Measurements from ENCODE around the gene GDF2.
A peak's percentile ranks its signal among the peaks of the same experiment; 100 is the strongest.

Gene GDF2

GRCh38 chr10:47298715-47299114 lies 23.5 kb upstream of the GDF2 start:
- Histone ChIP-seq H3K79me2 (ENCODE audit: control insufficient read depth, insufficient read depth, low read length) (no peaks in the 10 kb centered on the region), H3K9ac (ENCODE audit: low read length) (no peak overlapping the region), H3K27ac (ENCODE audit: low read depth, low read length) (no peak overlapping the region), H3K4me2 (ENCODE audit: low read length) (no peak overlapping the region), H3K18ac (ENCODE audit: low read length) (no peak overlapping the region), H2AK5ac (ENCODE audit: low read length) (no peak overlapping the region), H3K79me1 (ENCODE audit: low read length) (no peaks in the 10 kb centered on the region), H3K4ac (ENCODE audit: low read depth, low read length) (no peak overlapping the region), H2BK5ac (ENCODE audit: low read length) (no peak overlapping the region), H2BK15ac (replicated peaks; ENCODE audit: low read depth) (no peak overlapping the region), H3K36me3 (ENCODE audit: control insufficient read depth, insufficient read depth, low read length) (no peaks in the 10 kb centered on the region), H2BK120ac (ENCODE audit: low read depth, low read length) (no peak overlapping the region), H3K23ac (ENCODE audit: low read length) (no peak overlapping the region), H3K27me3 (ENCODE audit: insufficient read depth, low read length, poor library complexity) (peaks cover 12% of the 10 kb centered on the region), H4K8ac (ENCODE audit: low read depth, low read length) (no peak overlapping the region), H3K56ac (ENCODE audit: low read length) (no peak overlapping the region), H3K4me3 (ENCODE audit: low read length) (no peak overlapping the region), H4K5ac (ENCODE audit: low read length) (no peak overlapping the region), H3K4me1 (ENCODE audit: control insufficient read depth, low read depth, low read length) (no peaks in the 10 kb centered on the region)
- DNase-seq = no peak
- WGBS (ENCODE audit: extremely low coverage, insufficient coverage, low lambda C conversion rate) = no CpG with 5 or more reads among the region's 1 CpG

GRCh38 chr10:47299611-47300428 lies 22.4 kb upstream of the GDF2 start, which contains the start of gene GDF10:
TSS of gene GDF10 (plus strand) at chr10:47300197. CDS start at chr10:47300652, 455 bp downstream.
- peak within 1 kb of the TSS; percentile 10 for H3K4me3 ChIP-seq (ENCODE audit: low read length)
- H2AK5ac ChIP-seq (ENCODE audit: low read length) = no peak within 1 kb of the TSS
- peak within 1 kb of the TSS; percentile 51 for H3K56ac ChIP-seq (ENCODE audit: low read length)
- H3K4me2 ChIP-seq (ENCODE audit: low read length) = peak within 1 kb of the TSS; percentile 60
- H3K4me1 ChIP-seq (ENCODE audit: control insufficient read depth, low read depth, low read length) = no peaks in the 10 kb centered on the region
- H4K8ac ChIP-seq (ENCODE audit: low read depth, low read length) = no peak within 1 kb of the TSS
- H3K79me2 ChIP-seq (ENCODE audit: control insufficient read depth, insufficient read depth, low read length) = no peaks in the 10 kb centered on the region
- H2BK5ac ChIP-seq (ENCODE audit: low read length) = no peak within 1 kb of the TSS
- H4K5ac ChIP-seq (ENCODE audit: low read length) = no peak within 1 kb of the TSS
- no peaks in the 10 kb centered on the region for H3K79me1 ChIP-seq (ENCODE audit: low read length)
- WGBS (ENCODE audit: extremely low coverage, insufficient coverage, low lambda C conversion rate) = no CpG with 5 or more reads among the region's 64 CpGs
- H3K27ac ChIP-seq (ENCODE audit: low read depth, low read length) = no peak within 1 kb of the TSS
- peak within 1 kb of the TSS; percentile 26 for H3K9ac ChIP-seq (ENCODE audit: low read length)
- no peak within 1 kb of the TSS for H2BK120ac ChIP-seq (ENCODE audit: low read depth, low read length)
- H3K27me3 ChIP-seq (ENCODE audit: insufficient read depth, low read length, poor library complexity) = peaks cover 12% of the 10 kb centered on the region
- H3K18ac ChIP-seq (ENCODE audit: low read length) = no peak within 1 kb of the TSS
- no peak for DNase-seq
- no peak within 1 kb of the TSS for H3K23ac ChIP-seq (ENCODE audit: low read length)
- no peak within 1 kb of the TSS for H2BK15ac ChIP-seq (replicated peaks; ENCODE audit: low read depth)
- H3K36me3 ChIP-seq (ENCODE audit: control insufficient read depth, insufficient read depth, low read length) = no peaks in the 10 kb centered on the region
- H3K4ac ChIP-seq (ENCODE audit: low read depth, low read length) = no peak within 1 kb of the TSS

GRCh38 chr10:47300429-47300931 lies 21.8 kb upstream of the GDF2 start:
- H2BK5ac ChIP-seq (ENCODE audit: low read length) = no peak overlapping the region
- no peaks in the 10 kb centered on the region for H3K79me1 ChIP-seq (ENCODE audit: low read length)
- peak overlapping the region; percentile 10 for H3K4me3 ChIP-seq (ENCODE audit: low read length)
- no peak overlapping the region for H3K27ac ChIP-seq (ENCODE audit: low read depth, low read length)
- no peaks in the 10 kb centered on the region for H3K36me3 ChIP-seq (ENCODE audit: control insufficient read depth, insufficient read depth, low read length)
- no peak overlapping the region for H2AK5ac ChIP-seq (ENCODE audit: low read length)
- peaks cover 12% of the 10 kb centered on the region for H3K27me3 ChIP-seq (ENCODE audit: insufficient read depth, low read length, poor library complexity)
- H4K8ac ChIP-seq (ENCODE audit: low read depth, low read length) = no peak overlapping the region
- H3K56ac ChIP-seq (ENCODE audit: low read length) = peak overlapping the region; percentile 51
- DNase-seq = peak; percentile 16
- no peak overlapping the region for H2BK120ac ChIP-seq (ENCODE audit: low read depth, low read length)
- no peaks in the 10 kb centered on the region for H3K79me2 ChIP-seq (ENCODE audit: control insufficient read depth, insufficient read depth, low read length)
- no CpG with 5 or more reads among the region's 57 CpGs for WGBS (ENCODE audit: extremely low coverage, insufficient coverage, low lambda C conversion rate)
- peak overlapping the region; percentile 26 for H3K9ac ChIP-seq (ENCODE audit: low read length)
- no peak overlapping the region for H2BK15ac ChIP-seq (replicated peaks; ENCODE audit: low read depth)
- no peak overlapping the region for H3K23ac ChIP-seq (ENCODE audit: low read length)
- no peaks in the 10 kb centered on the region for H3K4me1 ChIP-seq (ENCODE audit: control insufficient read depth, low read depth, low read length)
- no peak overlapping the region for H3K4ac ChIP-seq (ENCODE audit: low read depth, low read length)
- H4K5ac ChIP-seq (ENCODE audit: low read length) = no peak overlapping the region
- H3K18ac ChIP-seq (ENCODE audit: low read length) = no peak overlapping the region
- peak overlapping the region; percentile 60 for H3K4me2 ChIP-seq (ENCODE audit: low read length)

- Histone ChIP-seq H2BK15ac (replicated peaks; ENCODE audit: low read depth) (no peak overlapping the region), H3K23ac (ENCODE audit: low read length) (no peak overlapping the region), H3K56ac (ENCODE audit: low read length) (no peak overlapping the region), H2BK5ac (ENCODE audit: low read length) (no peak overlapping the region), H3K36me3 (ENCODE audit: control insufficient read depth, insufficient read depth, low read length) (no peaks in the 10 kb centered on the region), H3K4me2 (ENCODE audit: low read length) (no peak overlapping the region), H4K8ac (ENCODE audit: low read depth, low read length) (no peak overlapping the region), H3K27me3 (ENCODE audit: insufficient read depth, low read length, poor library complexity) (peaks cover 12% of the 10 kb centered on the region), H3K4me1 (ENCODE audit: control insufficient read depth, low read depth, low read length) (no peaks in the 10 kb centered on the region), H2AK5ac (ENCODE audit: low read length) (no peak overlapping the region), H3K4me3 (ENCODE audit: low read length) (no peak overlapping the region), H4K5ac (ENCODE audit: low read length) (no peak overlapping the region), H3K18ac (ENCODE audit: low read length) (no peak overlapping the region), H2BK120ac (ENCODE audit: low read depth, low read length) (no peak overlapping the region), H3K4ac (ENCODE audit: low read depth, low read length) (no peak overlapping the region), H3K9ac (ENCODE audit: low read length) (no peak overlapping the region), H3K79me1 (ENCODE audit: low read length) (no peaks in the 10 kb centered on the region), H3K27ac (ENCODE audit: low read depth, low read length) (no peak overlapping the region), H3K79me2 (ENCODE audit: control insufficient read depth, insufficient read depth, low read length) (no peaks in the 10 kb centered on the region)
- DNase-seq = no peak
- no CpG with 5 or more reads among the region's 2 CpGs for WGBS (ENCODE audit: extremely low coverage, insufficient coverage, low lambda C conversion rate)
Measured at GRCh38 chr10:47301833-47302232, 20.4 kb upstream of the GDF2 start.

GRCh38 chr10:47303105-47303504 lies 19.1 kb upstream of the GDF2 start:
- H3K18ac ChIP-seq (ENCODE audit: low read length) = no peak overlapping the region
- no peaks in the 10 kb centered on the region for H3K79me2 ChIP-seq (ENCODE audit: control insufficient read depth, insufficient read depth, low read length)
- H3K4me3 ChIP-seq (ENCODE audit: low read length) = no peak overlapping the region
- DNase-seq = no peak
- no peak overlapping the region for H2BK15ac ChIP-seq (replicated peaks; ENCODE audit: low read depth)
- H3K27ac ChIP-seq (ENCODE audit: low read depth, low read length) = no peak overlapping the region
- H3K56ac ChIP-seq (ENCODE audit: low read length) = no peak overlapping the region
- H3K23ac ChIP-seq (ENCODE audit: low read length) = no peak overlapping the region
- no peak overlapping the region for H2BK120ac ChIP-seq (ENCODE audit: low read depth, low read length)
- H2AK5ac ChIP-seq (ENCODE audit: low read length) = no peak overlapping the region
- peaks cover 12% of the 10 kb centered on the region for H3K27me3 ChIP-seq (ENCODE audit: insufficient read depth, low read length, poor library complexity)
- H3K4me1 ChIP-seq (ENCODE audit: control insufficient read depth, low read depth, low read length) = no peaks in the 10 kb centered on the region
- no peak overlapping the region for H3K4ac ChIP-seq (ENCODE audit: low read depth, low read length)
- no peaks in the 10 kb centered on the region for H3K79me1 ChIP-seq (ENCODE audit: low read length)
- no peak overlapping the region for H4K8ac ChIP-seq (ENCODE audit: low read depth, low read length)
- WGBS (ENCODE audit: extremely low coverage, insufficient coverage, low lambda C conversion rate) = no CpG with 5 or more reads among the region's 7 CpGs
- H4K5ac ChIP-seq (ENCODE audit: low read length) = no peak overlapping the region
- no peak overlapping the region for H2BK5ac ChIP-seq (ENCODE audit: low read length)
- no peak overlapping the region for H3K9ac ChIP-seq (ENCODE audit: low read length)
- H3K36me3 ChIP-seq (ENCODE audit: control insufficient read depth, insufficient read depth, low read length) = no peaks in the 10 kb centered on the region
- H3K4me2 ChIP-seq (ENCODE audit: low read length) = no peak overlapping the region
